VCaP (cell line): Measurements from ENCODE around the gene PLRG1.
A peak's percentile ranks its signal among the peaks of the same experiment; 100 is the strongest.

Experiments used
- H3K27ac ChIP-seq: fragments of 450-650 bp; 2 replicates; pipeline ENCODE4 v1.5.1; 2017
- CTCF ChIP-seq: fragments of 450-650 bp; conservative IDR thresholded peaks from 2 replicates; pipeline ENCODE4 v1.5.1; 2017; ENCODE audit warnings: mild to moderate bottlenecking, moderate library complexity

Gene PLRG1

GRCh38 chr4:154566639-154567204 lies 16.5 kb upstream of the PLRG1 start:
- no peak overlapping the region for H3K27ac ChIP-seq
- TF ChIP-seq CTCF = no peak

GRCh38 chr4:154565704-154566103 lies 15.5 kb upstream of the PLRG1 start:
- no peak for TF ChIP-seq CTCF
- no peak overlapping the region for H3K27ac ChIP-seq

GRCh38 chr4:154564311-154564710 lies 14.1 kb upstream of the PLRG1 start:
- H3K27ac ChIP-seq = no peak overlapping the region
- no peak for TF ChIP-seq CTCF

- H3K27ac ChIP-seq = no peak within 1 kb of the TSS
- no peak for TF ChIP-seq CTCF
These were observed 12.6 kb upstream of the PLRG1 start, which contains the start of gene FGB for GRCh38 chr4:154562697-154563254. Gene FGB, plus strand, starts transcription at chr4:154563011. Its CDS starts 8 bp downstream, at chr4:154563019.

GRCh38 chr4:154560824-154561231 lies 10.6 kb upstream of the PLRG1 start:
- TF ChIP-seq CTCF = no peak
- H3K27ac ChIP-seq = no peak overlapping the region

GRCh38 chr4:154560419-154560801 lies 10.2 kb upstream of the PLRG1 start:
- H3K27ac ChIP-seq = no peak overlapping the region
- no peak for TF ChIP-seq CTCF

GRCh38 chr4:154559494-154560418 lies 9.6 kb upstream of the PLRG1 start:
- H3K27ac ChIP-seq = no peak overlapping the region
- TF ChIP-seq CTCF = peak; percentile 73
